ENCODE results near the gene MTIF3.

Gene MTIF3

GRCh38 chr13:27398360-27398759 is 52.0 kb downstream of the MTIF3 start:
- no peaks in the 10 kb centered on the region for H3K36me3 ChIP-seq
- peaks cover 15% of the 10 kb centered on the region for H3K4me1 ChIP-seq
- no peak for DNase-seq
- H3K27me3 ChIP-seq, result no peaks in the 10 kb centered on the region
- H3K9me3 ChIP-seq, result no peaks in the 10 kb centered on the region
- TF ChIP-seq, protein P1, sequence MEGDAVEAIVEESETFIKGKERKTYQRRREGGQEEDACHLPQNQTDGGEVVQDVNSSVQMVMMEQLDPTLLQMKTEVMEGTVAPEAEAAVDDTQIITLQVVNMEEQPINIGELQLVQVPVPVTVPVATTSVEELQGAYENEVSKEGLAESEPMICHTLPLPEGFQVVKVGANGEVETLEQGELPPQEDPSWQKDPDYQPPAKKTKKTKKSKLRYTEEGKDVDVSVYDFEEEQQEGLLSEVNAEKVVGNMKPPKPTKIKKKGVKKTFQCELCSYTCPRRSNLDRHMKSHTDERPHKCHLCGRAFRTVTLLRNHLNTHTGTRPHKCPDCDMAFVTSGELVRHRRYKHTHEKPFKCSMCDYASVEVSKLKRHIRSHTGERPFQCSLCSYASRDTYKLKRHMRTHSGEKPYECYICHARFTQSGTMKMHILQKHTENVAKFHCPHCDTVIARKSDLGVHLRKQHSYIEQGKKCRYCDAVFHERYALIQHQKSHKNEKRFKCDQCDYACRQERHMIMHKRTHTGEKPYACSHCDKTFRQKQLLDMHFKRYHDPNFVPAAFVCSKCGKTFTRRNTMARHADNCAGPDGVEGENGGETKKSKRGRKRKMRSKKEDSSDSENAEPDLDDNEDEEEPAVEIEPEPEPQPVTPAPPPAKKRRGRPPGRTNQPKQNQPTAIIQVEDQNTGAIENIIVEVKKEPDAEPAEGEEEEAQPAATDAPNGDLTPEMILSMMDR (IDR thresholded peaks at IDR 0.05; ENCODE audit: low read depth, low read length), result no peak
- no peak overlapping the region for H3K4me3 ChIP-seq (ENCODE audit: low read depth, low read length)

GRCh38 chr13:27396252-27396846 is 54.0 kb downstream of the MTIF3 start:
- DNase-seq, result no peak
- TF ChIP-seq, protein P1 (IDR thresholded peaks at IDR 0.05; ENCODE audit: low read depth, low read length), result no peak

GRCh38 chr13:27395007-27395510 is 55.3 kb downstream of the MTIF3 start:
- Histone ChIP-seq H3K9me3 (no peaks in the 10 kb centered on the region), H3K4me1 (peaks cover 27% of the 10 kb centered on the region), H3K4me3 (ENCODE audit: low read depth, low read length) (no peak overlapping the region), H3K27me3 (no peaks in the 10 kb centered on the region), H3K36me3 (no peaks in the 10 kb centered on the region)
- no peak for DNase-seq
- TF ChIP-seq, protein P1 (IDR thresholded peaks at IDR 0.05; ENCODE audit: low read depth, low read length), result no peak

More at GRCh38 chr13:27396252-27396846, 54.0 kb downstream of the MTIF3 start:
- Histone ChIP-seq H3K36me3 (no peaks in the 10 kb centered on the region), H3K27me3 (no peaks in the 10 kb centered on the region), H3K4me3 (ENCODE audit: low read depth, low read length) (no peak overlapping the region), H3K4me1 (peaks cover 18% of the 10 kb centered on the region), H3K9me3 (no peaks in the 10 kb centered on the region)

DNA sequence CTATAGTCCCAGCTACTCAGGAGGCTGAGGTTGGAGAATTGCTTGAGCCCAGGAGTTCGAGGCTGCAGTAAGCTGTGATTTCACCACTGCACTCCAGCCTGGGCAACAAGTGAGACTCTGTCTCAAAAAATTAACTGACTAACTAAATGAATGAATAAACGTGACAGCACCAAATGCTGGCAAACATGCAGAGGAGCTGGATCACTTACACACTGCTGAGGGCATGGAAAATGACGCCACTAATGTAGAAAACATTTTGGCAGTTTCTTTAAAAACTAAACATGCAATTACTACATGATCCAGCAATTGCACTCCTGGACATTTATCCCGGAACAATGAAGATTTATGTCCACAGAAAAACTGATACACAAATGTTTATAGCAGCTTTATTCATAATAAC is 57.3 kb downstream of the MTIF3 start:
- TF ChIP-seq, protein P1 (IDR thresholded peaks at IDR 0.05; ENCODE audit: low read depth, low read length), result no peak
- Histone ChIP-seq H3K4me3 (ENCODE audit: low read depth, low read length) (no peak overlapping the region), H3K36me3 (no peaks in the 10 kb centered on the region), H3K4me1 (peaks cover 33% of the 10 kb centered on the region), H3K9me3 (no peaks in the 10 kb centered on the region), H3K27me3 (no peaks in the 10 kb centered on the region)
- DNase-seq, result no peak

- H3K4me1 ChIP-seq, result peaks cover 36% of the 10 kb centered on the region
- no peaks in the 10 kb centered on the region for H3K36me3 ChIP-seq
- TF ChIP-seq, protein P1 (IDR thresholded peaks at IDR 0.05; ENCODE audit: low read depth, low read length), result no peak
- H3K9me3 ChIP-seq, result no peaks in the 10 kb centered on the region
- no peak overlapping the region for H3K4me3 ChIP-seq (ENCODE audit: low read depth, low read length)
- DNase-seq, result no peak
- H3K27me3 ChIP-seq, result no peaks in the 10 kb centered on the region
These were observed 58.9 kb downstream of the MTIF3 start for GRCh38 chr13:27391471-27391870.

- no peaks in the 10 kb centered on the region for H3K36me3 ChIP-seq
- TF ChIP-seq, protein P1 (IDR thresholded peaks at IDR 0.05; ENCODE audit: low read depth, low read length), result no peak
- H3K4me3 ChIP-seq (ENCODE audit: low read depth, low read length), result no peak overlapping the region
- H3K27me3 ChIP-seq, result no peaks in the 10 kb centered on the region
- peak; percentile 45 for DNase-seq
- no peaks in the 10 kb centered on the region for H3K9me3 ChIP-seq
- peaks cover 27% of the 10 kb centered on the region for H3K4me1 ChIP-seq
These were observed 60.5 kb downstream of the MTIF3 start for GRCh38 chr13:27389891-27390290.
